ENCODE measurements around the gene SH3BP2. TPM values are rescaled to one million over a fixed set of nuclear protein-coding genes. Genes with fewer than 3 reads are reported as not detected.

Gene SH3BP2
- total and polyA plus RNA-seq, 7 experiments from 2014 or later, result 5.9 to 269 (median 23.1) TPM

- Histone ChIP-seq H3K27me3 (ENCODE audit: control insufficient read depth in 2 of 2, insufficient read depth in 2 of 2, low read length in 2 of 2) (no peaks in the 10 kb centered on the region), H3K4me1 (ENCODE audit: control insufficient read depth in 2 of 2, insufficient read depth in 2 of 2, low read length in 2 of 2) (peaks cover 27 to 43% of the 10 kb centered on the region in 2 donors), H3K4me3 (ENCODE audit: low read length) (no peak overlapping the region), H3K36me3 (ENCODE audit: control insufficient read depth in 2 of 3, insufficient read depth in 3 of 3, low read length in 3 of 3) (no peaks in the 10 kb centered on the region), H3K9me3 (ENCODE audit: control insufficient read depth in 2 of 3, low read length in 3 of 3) (no peaks in the 10 kb centered on the region), H3K27ac (ENCODE audit: low read depth, low read length) (no peak overlapping the region)
- Mint-ChIP-seq H3K9me3 (no peaks in the 10 kb centered on the region), H3K4me1 (peaks cover 39 to 62% (median 50%) of the 10 kb centered on the region in 7 donors), H3K27ac (peak overlapping the region in 4 of 9 donors; percentile 33 to 66 (median 50)), H3K4me3 (peak overlapping the region; percentile 78 to 88 (median 86)), H3K27me3 (no peaks in the 10 kb centered on the region), H3K36me3 (no peaks in the 10 kb centered on the region)
- intact Hi-C loops (cut with micrococcal nuclease), result loop anchor here in 1 of 2 donors (5.0 kb wide), 1 partner anchor 32 kb away; no protein-coding TSS in a partner anchor
- ATAC-seq, result peak; percentile 30
- peak in 1 of 9 donors; percentile 25 for DNase-seq
- ChIA-PET CTCF (no interaction called here), POLR2A (interaction anchor here (0.7 to 1.5 kb wide), 4 partner anchors 11 to 47 kb away, joined by 3 to 6 read pairs (median 4); no protein-coding TSS in a partner anchor)
These were observed 1.8 kb downstream of the SH3BP2 start for GRCh38 chr4:2794486-2795299.

GRCh38 chr4:2795300-2795892 lies 2.5 kb downstream of the SH3BP2 start:
- Histone ChIP-seq H3K27me3 (ENCODE audit: control insufficient read depth in 2 of 2, insufficient read depth in 2 of 2, low read length in 2 of 2) (no peaks in the 10 kb centered on the region), H3K27ac (ENCODE audit: low read depth, low read length) (no peak overlapping the region), H3K9me3 (ENCODE audit: control insufficient read depth in 2 of 3, low read length in 3 of 3) (no peaks in the 10 kb centered on the region), H3K4me3 (ENCODE audit: low read length) (no peak overlapping the region), H3K4me1 (ENCODE audit: control insufficient read depth in 2 of 2, insufficient read depth in 2 of 2, low read length in 2 of 2) (peaks cover 34 to 50% of the 10 kb centered on the region in 2 donors), H3K36me3 (ENCODE audit: control insufficient read depth in 2 of 3, insufficient read depth in 3 of 3, low read length in 3 of 3) (no peaks in the 10 kb centered on the region)
- CTCF ChIA-PET, result no interaction called here
- Mint-ChIP-seq H3K9me3 (no peaks in the 10 kb centered on the region), H3K4me1 (peaks cover 39 to 61% (median 50%) of the 10 kb centered on the region in 7 donors), H3K27ac (no peak overlapping the region), H3K4me3 (peak overlapping the region in 5 of 10 donors; percentile 16 to 85 (median 52)), H3K27me3 (no peaks in the 10 kb centered on the region), H3K36me3 (no peaks in the 10 kb centered on the region)
- intact Hi-C loops (cut with micrococcal nuclease), result loop anchor here in 1 of 2 donors (5.0 kb wide), 1 partner anchor 33 kb away; no protein-coding TSS in a partner anchor
- no peak for DNase-seq
- POLR2A ChIA-PET, result interaction anchor here (0.8 to 1.5 kb wide), 3 partner anchors 12 to 44 kb away, joined by 3 to 6 read pairs (median 3); no protein-coding TSS in a partner anchor
- ATAC-seq, result no peak

GRCh38 chr4:2795893-2796848 lies 3.3 kb downstream of the SH3BP2 start:
- ChIA-PET POLR2A (interaction anchor here (0.6 to 1.4 kb wide), 3 partner anchors 13 to 44 kb away, joined by 3 to 6 read pairs (median 3); no protein-coding TSS in a partner anchor), CTCF (no interaction called here)
- no peaks in the 10 kb centered on the region for H3K36me3 Mint-ChIP-seq
- H3K27ac Mint-ChIP-seq, result peak overlapping the region in 2 of 9 donors; percentile 32 to 33
- peaks cover 37 to 58% of the 10 kb centered on the region in 2 donors for H3K4me1 ChIP-seq (ENCODE audit: control insufficient read depth in 2 of 2, insufficient read depth in 2 of 2, low read length in 2 of 2)
- H3K27me3 ChIP-seq (ENCODE audit: control insufficient read depth in 2 of 2, insufficient read depth in 2 of 2, low read length in 2 of 2), result no peaks in the 10 kb centered on the region
- H3K4me3 Mint-ChIP-seq, result peak overlapping the region in 2 of 10 donors; percentile 14 to 41
- no peaks in the 10 kb centered on the region for H3K36me3 ChIP-seq (ENCODE audit: control insufficient read depth in 2 of 3, insufficient read depth in 3 of 3, low read length in 3 of 3)
- intact Hi-C loops (cut with micrococcal nuclease), result loop anchor here in 1 of 2 donors (5.0 kb wide), 1 partner anchor 34 kb away; no protein-coding TSS in a partner anchor
- no peaks in the 10 kb centered on the region for H3K9me3 Mint-ChIP-seq
- H3K27me3 Mint-ChIP-seq, result no peaks in the 10 kb centered on the region
- H3K27ac ChIP-seq (ENCODE audit: low read depth, low read length), result no peak overlapping the region
- peaks cover 39 to 63% (median 52%) of the 10 kb centered on the region in 7 donors for H3K4me1 Mint-ChIP-seq
- DNase-seq (peak in 1 of 9 donors; percentile 5), ATAC-seq (no peak)
- H3K4me3 ChIP-seq (ENCODE audit: low read length), result no peak overlapping the region
- no peaks in the 10 kb centered on the region for H3K9me3 ChIP-seq (ENCODE audit: control insufficient read depth in 2 of 3, low read length in 3 of 3)

GRCh38 chr4:2796849-2797544 lies 4.1 kb downstream of the SH3BP2 start:
- Histone ChIP-seq H3K36me3 (ENCODE audit: control insufficient read depth in 2 of 3, insufficient read depth in 3 of 3, low read length in 3 of 3) (no peaks in the 10 kb centered on the region), H3K9me3 (ENCODE audit: control insufficient read depth in 2 of 3, low read length in 3 of 3) (no peaks in the 10 kb centered on the region), H3K27me3 (ENCODE audit: control insufficient read depth in 2 of 2, insufficient read depth in 2 of 2, low read length in 2 of 2) (no peaks in the 10 kb centered on the region), H3K4me1 (ENCODE audit: control insufficient read depth in 2 of 2, insufficient read depth in 2 of 2, low read length in 2 of 2) (peaks cover 40 to 62% of the 10 kb centered on the region in 2 donors), H3K27ac (ENCODE audit: low read depth, low read length) (no peak overlapping the region), H3K4me3 (ENCODE audit: low read length) (no peak overlapping the region)
- ChIA-PET POLR2A (interaction anchor here (0.6 to 2.2 kb wide), 5 partner anchors 14 to 43 kb away, joined by 3 to 12 read pairs (median 4); no protein-coding TSS in a partner anchor), CTCF (interaction anchor here (0.6 kb wide), 1 partner anchor 56 kb away, joined by 3 read pairs; no protein-coding TSS in a partner anchor)
- Mint-ChIP-seq H3K4me3 (peak overlapping the region in 1 of 10 donors; percentile 83), H3K27me3 (no peaks in the 10 kb centered on the region), H3K4me1 (peaks cover 44 to 68% (median 52%) of the 10 kb centered on the region in 7 donors), H3K36me3 (no peaks in the 10 kb centered on the region), H3K9me3 (no peaks in the 10 kb centered on the region), H3K27ac (peak overlapping the region in 5 of 9 donors; percentile 17 to 92 (median 88))
- intact Hi-C loops (cut with micrococcal nuclease), result loop anchor here in 1 of 2 donors (5.0 kb wide), 1 partner anchor 35 kb away; no protein-coding TSS in a partner anchor
- DNase-seq (peak in 1 of 9 donors; percentile 4), ATAC-seq (no peak)

GRCh38 chr4:2797545-2798305 lies 4.8 kb downstream of the SH3BP2 start:
- ATAC-seq (peak; percentile 36), DNase-seq (peak in 6 of 9 donors; percentile 37 to 66 (median 50))
- peak overlapping the region; percentile 62 for H3K27ac ChIP-seq (ENCODE audit: low read depth, low read length)
- H3K4me3 Mint-ChIP-seq, result peak overlapping the region; percentile 59 to 96 (median 80)
- H3K27me3 ChIP-seq (ENCODE audit: control insufficient read depth in 2 of 2, insufficient read depth in 2 of 2, low read length in 2 of 2), result no peaks in the 10 kb centered on the region
- CTCF ChIA-PET, result interaction anchor here (0.6 to 1.1 kb wide), 3 partner anchors 14 to 55 kb away, joined by 3 read pairs; no protein-coding TSS in a partner anchor
- peak overlapping the region; percentile 56 for H3K4me3 ChIP-seq (ENCODE audit: low read length)
- no peaks in the 10 kb centered on the region for H3K9me3 Mint-ChIP-seq
- POLR2A ChIA-PET, result interaction anchor here (1.0 to 2.9 kb wide), 7 partner anchors 13 to 41 kb away, joined by 3 to 20 read pairs (median 5); no protein-coding TSS in a partner anchor
- no peaks in the 10 kb centered on the region for H3K36me3 Mint-ChIP-seq
- intact Hi-C loops (cut with micrococcal nuclease), result loop anchor here (1.0 to 5.0 kb wide), 5 partner anchors 10 to 277 kb away; partner anchors contain the start of genes HTT (in 1 of the 2) and HTT-AS (in 1 of the 2)
- H3K4me1 Mint-ChIP-seq, result peaks cover 44 to 68% (median 52%) of the 10 kb centered on the region in 7 donors
- H3K36me3 ChIP-seq (ENCODE audit: control insufficient read depth in 2 of 3, insufficient read depth in 3 of 3, low read length in 3 of 3), result no peaks in the 10 kb centered on the region
- H3K27ac Mint-ChIP-seq, result peak overlapping the region in 8 of 9 donors; percentile 72 to 92 (median 84)
- no peaks in the 10 kb centered on the region for H3K9me3 ChIP-seq (ENCODE audit: control insufficient read depth in 2 of 3, low read length in 3 of 3)
- H3K4me1 ChIP-seq (ENCODE audit: control insufficient read depth in 2 of 2, insufficient read depth in 2 of 2, low read length in 2 of 2), result peaks cover 40 to 62% of the 10 kb centered on the region in 2 donors
- no peaks in the 10 kb centered on the region for H3K27me3 Mint-ChIP-seq

Measured in naive thymus-derived CD4-positive, alpha-beta T cell (primary cell).